ENCODE data around the gene OR7G2. TPM values are rescaled to one million over a fixed set of nuclear protein-coding genes. Genes with fewer than 3 reads are reported as not detected.
A peak's percentile ranks its signal among the peaks of the same experiment; 100 is the strongest.

OR7G2 gene
- polyA plus RNA-seq, 2 of the 4 experiments (the other 2 are of a cell fraction): not detected

- no peak for FAIRE-seq
- Histone ChIP-seq H3K4me2 (peak overlapping the region; percentile 62), H3K4me3 (no peak overlapping the region), H3K27ac (peak overlapping the region; percentile 59 to 79; a peak in 5 of 6 replicates), H3K4me1 (peaks cover 24% of the 10 kb centered on the region), H3K9me3 (no peaks in the 10 kb centered on the region)
- TF ChIP-seq NPAS2 (CRISPR knock-in tag; IDR thresholded peaks at IDR 0.05; ENCODE audit: borderline replicate concordance) (no peak), MAX (IDR thresholded peaks at IDR 0.05) (no peak), HOXA7 (CRISPR knock-in tag; IDR thresholded peaks at IDR 0.05) (no peak), CBX8 (IDR thresholded peaks at IDR 0.05) (no peak), E2F6 (IDR thresholded peaks at IDR 0.05; ENCODE audit: borderline replicate concordance, low read depth) (no peak), KDM5A (IDR thresholded peaks at IDR 0.05) (no peak), ESRRA (IDR thresholded peaks at IDR 0.05; ENCODE audit: borderline replicate concordance, low read length) (no peak), FOSL2 (IDR thresholded peaks at IDR 0.05) (no peak), FOSL2 (CRISPR knock-in tag; IDR thresholded peaks at IDR 0.05) (no peak)
- POLR2A ChIA-PET: no interaction called here
- peak in 1 of 2 experiments; percentile 55 for DNase-seq (ENCODE audit: low read depth in 1 of 2, low spot score in 1 of 2)
- peak in 1 of 2 experiments; percentile 70; a peak in 3 of 6 replicates for ATAC-seq
- WGBS (ENCODE audit: missing lambda C conversion rate): 25% methylated on average over 5 of the region's 5 CpGs
- CTCF ChIA-PET: interaction anchor here (0.6 kb wide), 1 partner anchor 464 kb away, joined by 5 read pairs; no protein-coding TSS in a partner anchor
These were observed 37.2 kb downstream of the OR7G2 start for GRCh38 chr19:9070066-9070465.

GRCh38 chr19:9065457-9066014 lies 41.7 kb downstream of the OR7G2 start:
- POLR2A ChIA-PET: no interaction called here

GRCh38 chr19:9061879-9062278 lies 45.4 kb downstream of the OR7G2 start:
- Histone ChIP-seq H3K4me2 (no peak overlapping the region), H3K9me3 (no peaks in the 10 kb centered on the region), H3K4me1 (peaks cover 4% of the 10 kb centered on the region; the same call in 1 of the 3 replicates), H3K27ac (peak overlapping the region in 1 of 2 experiments; percentile 92; a peak in 2 of 6 replicates), H3K4me3 (no peak overlapping the region)
- ATAC-seq (no peak), FAIRE-seq (no peak), DNase-seq (ENCODE audit: low read depth in 1 of 2, low spot score in 1 of 2) (no peak)
- POLR2A ChIA-PET: no interaction called here
- 80% methylated on average over 8 of the region's 8 CpGs for WGBS (ENCODE audit: missing lambda C conversion rate)
- CTCF ChIA-PET: interaction anchor here (0.6 kb wide), 2 partner anchors 14 to 516 kb away, joined by 3 read pairs; no protein-coding TSS in a partner anchor
- TF ChIP-seq POLR2AphosphoS2 (conservative IDR thresholded peaks at IDR 0.05; ENCODE audit: low read length) (no peak), JUN (IDR thresholded peaks at IDR 0.05) (no peak), TFCP2L1 (CRISPR knock-in tag; IDR thresholded peaks at IDR 0.05) (no peak), POLR2A (IDR thresholded peaks at IDR 0.05; ENCODE audit: low read length) (no peak), HEYL (CRISPR knock-in tag; IDR thresholded peaks at IDR 0.05) (no peak), BCL3 (IDR thresholded peaks at IDR 0.05) (no peak), RARB (CRISPR knock-in tag; IDR thresholded peaks at IDR 0.05) (no peak), GATA3 (IDR thresholded peaks at IDR 0.05; ENCODE audit: borderline replicate concordance) (no peak), HES2 (IDR thresholded peaks at IDR 0.05) (no peak)

More at GRCh38 chr19:9065457-9066014, 41.7 kb downstream of the OR7G2 start:
- TF ChIP-seq MAFK (IDR thresholded peaks at IDR 0.05; ENCODE audit: partially characterized antibody) (peak; percentile 53), HOXB5 (CRISPR knock-in tag; IDR thresholded peaks at IDR 0.05) (no peak)
- Histone ChIP-seq H3K9me3 (no peaks in the 10 kb centered on the region), H3K4me2 (no peak overlapping the region), H3K27ac (peak overlapping the region in 1 of 2 experiments; percentile 55; a peak in 1 of 6 replicates), H3K4me1 (peaks cover 10% of the 10 kb centered on the region), H3K4me3 (no peak overlapping the region)
- CTCF ChIA-PET: interaction anchor here (0.6 to 0.9 kb wide), 2 partner anchors 10 to 272 kb away, joined by 3 to 4 read pairs; no protein-coding TSS in a partner anchor
- WGBS (ENCODE audit: missing lambda C conversion rate): 79% methylated on average over 10 of the region's 12 CpGs
- ATAC-seq: no peak; a peak in 1 of 6 replicates
- no peak for FAIRE-seq
- DNase-seq (ENCODE audit: low read depth in 1 of 2, low spot score in 1 of 2): no peak
